Calu3 (cell line): ENCODE measurements around the gene MYO1C. TPM values are rescaled to one million over a fixed set of nuclear protein-coding genes. Genes with fewer than 3 reads are reported as not detected.

Experiments used
- BruUV-seq: library from RNA; stranded (reverse); fragments of 400-500 nt; replicated peaks from 2 replicates; lab custom pipeline; 2021; lab: Mats Ljungman, UMichigan
- CTCF ChIA-PET: fragments of 300-600 bp; sonication (Branson Sonifier 250); formaldehyde crosslinking; loops from one replicate; lab custom pipeline; 2022; ENCODE audit warnings: antibody characterized with exemption; lab: Charles Lee
- DNase-seq: peaks from one replicate; pipeline ENCODE4 v3.0.0; 2022
- H3K27ac Mint-ChIP-seq: one replicate; pipeline ENCODE4 v1.8.0; 2022; ENCODE audit warnings: mixed read lengths; ENCODE audit not compliant: unreplicated experiment
- H3K27me3 Mint-ChIP-seq: one replicate; pipeline ENCODE4 v1.8.0; 2022; ENCODE audit warnings: mixed read lengths; ENCODE audit not compliant: unreplicated experiment
- H3K36me3 Mint-ChIP-seq: one replicate; pipeline ENCODE4 v1.8.0; 2022; ENCODE audit warnings: mild to moderate bottlenecking, moderate library complexity, mixed read lengths; ENCODE audit not compliant: insufficient read depth, unreplicated experiment
- H3K4me1 Mint-ChIP-seq: one replicate; pipeline ENCODE4 v1.8.0; 2022; ENCODE audit warnings: mild to moderate bottlenecking, low read depth, mixed read lengths; ENCODE audit not compliant: unreplicated experiment
- H3K4me3 Mint-ChIP-seq: one replicate; pipeline ENCODE4 v1.8.0; 2022; ENCODE audit warnings: mild to moderate bottlenecking, low read depth, moderate library complexity, mixed read lengths; ENCODE audit not compliant: unreplicated experiment
- H3K9me3 Mint-ChIP-seq: one replicate; pipeline ENCODE4 v1.8.0; 2022; ENCODE audit warnings: low read depth, mixed read lengths; ENCODE audit not compliant: unreplicated experiment
- CTCF ChIP-seq: fragments of 200-600 bp; IDR thresholded peaks from one replicate; pipeline ENCODE4 v1.8.0; 2022; ENCODE audit warnings: antibody characterized with exemption; ENCODE audit not compliant: unreplicated experiment
- intact Hi-C: fragments of 100-400 bp; cut with micrococcal nuclease; formaldehyde crosslinking; loops from one replicate; pipeline ENCODE4 v1.10.0; 2022; ENCODE audit not compliant: unreplicated experiment
- total RNA-seq: library from RNA; stranded (reverse); gene quantifications from 2 replicates; pipeline ENCODE4 v1.2.3, GENCODE V29; 2022

The MYO1C gene
- total RNA-seq, 1 experiment from 2014 or later = 117 TPM

DNA sequence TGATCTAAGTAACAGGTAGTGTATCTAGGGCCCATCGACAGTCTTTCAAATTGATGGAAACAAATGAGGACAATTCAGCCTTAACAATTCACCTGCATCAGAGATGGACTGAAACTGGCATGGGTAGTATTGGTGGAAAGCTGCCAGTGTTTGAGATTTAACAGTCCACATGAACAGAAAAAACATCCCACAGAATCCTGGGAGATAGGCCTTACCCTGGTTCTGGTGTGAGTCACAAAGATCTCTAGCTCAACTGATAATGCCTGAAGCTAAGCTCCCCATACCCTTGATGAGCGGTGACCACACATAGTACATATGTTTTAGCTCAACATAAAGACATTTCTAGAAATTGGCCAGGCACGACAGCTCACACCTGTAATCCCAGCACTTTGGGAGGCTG lies 58.3 kb downstream of the MYO1C start:
- H3K27me3 Mint-ChIP-seq = no peaks in the 10 kb centered on the region
- H3K27ac Mint-ChIP-seq = no peak overlapping the region
- DNase-seq = no peak
- TF ChIP-seq CTCF = no peak
- CTCF ChIA-PET = interaction anchor here (0.5 to 1.6 kb wide), 2 partner anchors 11 to 45 kb away, joined by 3 to 7 read pairs; no protein-coding TSS in a partner anchor
- H3K9me3 Mint-ChIP-seq = no peaks in the 10 kb centered on the region
- H3K36me3 Mint-ChIP-seq = peaks cover 25% of the 10 kb centered on the region
- no peaks in the 10 kb centered on the region for H3K4me1 Mint-ChIP-seq
- H3K4me3 Mint-ChIP-seq = no peak overlapping the region
- intact Hi-C loops = no loop called here
- BruUV-seq = no TSS peak

GRCh38 chr17:1431631-1432104 lies 60.8 kb downstream of the MYO1C start:
- TF ChIP-seq CTCF = no peak
- no peak overlapping the region for H3K4me3 Mint-ChIP-seq
- no peaks in the 10 kb centered on the region for H3K4me1 Mint-ChIP-seq
- no peak overlapping the region for H3K27ac Mint-ChIP-seq
- peaks cover 29% of the 10 kb centered on the region for H3K36me3 Mint-ChIP-seq
- DNase-seq = no peak
- H3K27me3 Mint-ChIP-seq = no peaks in the 10 kb centered on the region
- intact Hi-C loops = no loop called here
- no peaks in the 10 kb centered on the region for H3K9me3 Mint-ChIP-seq
- no TSS peak for BruUV-seq
- CTCF ChIA-PET = no interaction called here

DNA sequence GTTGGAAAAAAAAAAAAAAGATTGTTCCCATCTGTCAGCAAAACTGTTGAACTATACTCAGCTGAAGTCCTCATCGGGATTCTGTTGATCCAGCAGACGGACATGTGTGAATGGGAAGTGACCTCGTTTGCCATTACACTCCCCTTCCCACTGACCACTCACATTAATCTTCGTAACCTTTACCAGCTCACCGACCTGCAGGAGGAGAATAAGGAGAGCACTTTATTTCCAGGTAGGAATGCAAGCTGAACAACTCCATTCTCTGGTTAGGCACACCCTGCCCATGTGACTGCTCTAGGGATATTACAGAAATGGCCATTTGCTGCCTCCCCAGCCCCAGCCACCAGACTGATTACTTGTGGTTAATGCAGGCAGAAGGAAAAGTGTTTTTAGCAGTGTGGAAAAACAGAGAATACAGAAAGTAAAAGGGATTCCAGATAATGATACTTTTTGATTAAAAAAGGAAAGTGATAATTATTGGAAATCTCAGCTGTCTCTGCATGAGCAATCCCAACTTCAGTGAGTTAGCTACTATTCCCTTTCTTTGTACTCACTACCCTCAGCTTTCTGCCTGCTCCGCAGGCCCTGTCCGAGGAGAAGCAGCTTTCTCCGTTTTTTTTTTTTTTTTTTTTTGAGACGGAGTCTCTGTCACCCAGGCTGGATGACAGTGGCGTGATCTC lies 68.9 kb downstream of the MYO1C start:
- Mint-ChIP-seq H3K4me1 (peaks cover 22% of the 10 kb centered on the region), H3K9me3 (no peaks in the 10 kb centered on the region), H3K27ac (no peak overlapping the region), H3K36me3 (peaks cover 36% of the 10 kb centered on the region), H3K4me3 (no peak overlapping the region), H3K27me3 (no peaks in the 10 kb centered on the region)
- BruUV-seq = no TSS peak
- DNase-seq = no peak
- no peak for TF ChIP-seq CTCF
- intact Hi-C loops = no loop called here
- CTCF ChIA-PET = interaction anchor here (0.6 to 1.2 kb wide), 4 partner anchors 10 to 92 kb away, joined by 3 to 7 read pairs (median 3); no protein-coding TSS in a partner anchor

- no peaks in the 10 kb centered on the region for H3K27me3 Mint-ChIP-seq
- BruUV-seq = no TSS peak
- no peak overlapping the region for H3K4me3 Mint-ChIP-seq
- peak overlapping the region; percentile 27 for H3K27ac Mint-ChIP-seq
- peaks cover 37% of the 10 kb centered on the region for H3K36me3 Mint-ChIP-seq
- no peaks in the 10 kb centered on the region for H3K9me3 Mint-ChIP-seq
- no peak for TF ChIP-seq CTCF
- DNase-seq = peak; percentile 4
- intact Hi-C loops = no loop called here
- CTCF ChIA-PET = interaction anchor here (1.1 to 1.2 kb wide), 2 partner anchors 11 to 58 kb away, joined by 3 to 7 read pairs; no protein-coding TSS in a partner anchor
- peaks cover 22% of the 10 kb centered on the region for H3K4me1 Mint-ChIP-seq
Measured at GRCh38 chr17:1422885-1423284, 69.6 kb downstream of the MYO1C start.
